GM11168 (cell line): ENCODE results near the gene ITGA7.

Experiments used
- in situ Hi-C: fragments of 300-500 bp; cut with MboI; formaldehyde crosslinking; loops from one replicate; pipeline ENCODE4 v1.12.0; 2022; ENCODE audit warnings: low sequenced_read_pairs; ENCODE audit not compliant: unreplicated experiment

Gene ITGA7

DNA sequence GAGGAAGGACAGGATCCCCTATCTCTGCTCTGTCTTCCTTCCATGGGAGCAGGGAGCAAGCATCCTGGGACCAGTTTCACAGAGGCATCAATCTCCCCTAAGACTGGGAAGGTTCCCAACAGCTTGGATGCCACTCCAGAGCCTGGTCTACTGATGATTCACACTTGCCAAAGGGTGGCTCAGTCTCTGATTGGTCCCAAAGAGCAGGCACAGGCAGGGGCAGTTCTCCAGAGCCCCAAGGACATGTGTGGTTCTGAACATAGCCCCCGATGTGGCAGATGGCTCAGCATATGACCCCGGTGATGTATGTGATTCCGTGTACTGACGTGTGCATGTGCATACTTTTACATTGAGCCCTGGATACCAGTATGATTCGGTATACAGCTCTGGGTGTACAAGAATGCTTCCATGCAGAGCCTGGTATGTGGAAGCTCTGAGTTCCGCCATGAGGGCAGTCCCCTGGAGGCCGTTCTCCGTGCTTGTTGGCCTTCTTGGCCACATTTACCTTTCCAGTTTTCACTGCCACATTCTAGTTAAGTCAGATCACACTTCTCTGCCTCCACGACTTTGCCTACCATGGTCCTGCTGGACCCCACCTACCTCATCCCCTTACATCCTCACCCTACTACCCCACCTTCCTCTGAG, 21.2 kb downstream of the ITGA7 start:
- in situ Hi-C loops: no loop called here

DNA sequence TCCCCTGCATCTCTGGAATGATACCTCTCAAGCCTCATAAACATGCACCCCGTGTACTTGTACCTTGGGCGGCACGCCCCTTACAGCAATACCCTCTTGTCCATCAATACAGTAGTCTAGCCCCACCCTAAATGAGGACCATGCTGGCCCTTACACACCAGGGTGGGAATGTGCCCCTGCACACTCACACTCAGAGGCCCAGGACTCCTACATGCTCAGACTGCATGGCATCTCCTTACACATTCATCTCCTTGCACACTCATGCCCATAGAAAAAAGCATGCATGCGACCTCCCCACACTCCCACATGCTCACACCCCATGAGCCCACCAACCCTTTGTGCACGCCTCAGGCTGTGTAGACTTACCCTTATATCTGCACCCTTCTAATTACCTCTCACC, 22.0 kb downstream of the ITGA7 start:
- in situ Hi-C loops: no loop called here

DNA sequence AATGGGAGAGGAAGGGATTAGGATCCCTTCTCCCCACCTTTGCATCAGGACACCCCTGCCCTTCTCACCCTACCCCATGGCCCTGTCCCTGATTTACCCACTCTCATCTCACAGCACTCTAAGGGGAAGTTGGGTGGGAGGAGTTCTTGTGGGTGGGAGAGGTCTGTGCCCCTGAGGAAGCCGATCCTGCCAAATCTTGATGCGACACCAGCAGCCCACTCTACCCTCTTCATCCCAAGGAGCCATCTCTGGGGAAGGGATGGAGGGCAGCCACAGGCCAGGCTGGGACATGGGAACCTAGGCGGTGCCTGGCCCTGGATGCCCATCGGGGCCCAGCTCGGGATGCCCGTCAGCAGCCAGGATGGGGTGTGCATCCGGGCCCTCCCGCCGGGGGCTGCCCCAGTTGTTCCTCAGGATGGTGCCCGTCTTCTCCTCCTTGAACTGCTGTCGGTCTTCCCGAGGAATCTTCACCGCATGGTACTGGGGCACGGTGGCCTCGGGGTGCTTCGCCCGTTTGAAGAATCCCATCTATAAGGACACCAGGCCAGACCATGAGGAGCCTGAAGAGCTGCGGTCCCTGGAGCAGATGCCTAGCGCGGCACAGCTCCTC, 22.8 kb downstream of the ITGA7 start:
- in situ Hi-C loops: no loop called here

DNA sequence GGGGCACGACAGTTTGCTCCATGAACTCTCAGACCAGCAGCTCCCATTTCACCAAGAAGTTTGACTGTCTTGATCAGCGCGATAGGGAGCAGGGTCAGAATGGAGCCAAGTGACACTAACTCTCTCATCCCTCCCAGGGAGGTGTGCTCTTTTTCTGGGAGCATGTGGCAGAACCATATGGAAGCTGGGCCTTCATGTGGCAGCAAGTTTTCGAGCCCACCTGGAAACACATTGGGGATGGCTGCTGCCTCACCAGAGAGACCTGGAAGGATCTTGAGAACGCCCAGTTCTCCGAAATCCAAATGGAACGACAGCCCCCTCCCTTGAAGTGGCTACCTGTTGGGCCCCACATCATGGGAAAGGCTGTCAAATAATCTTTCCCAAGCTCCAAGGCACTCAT, 24.0 kb downstream of the ITGA7 start:
- in situ Hi-C loops: no loop called here

DNA sequence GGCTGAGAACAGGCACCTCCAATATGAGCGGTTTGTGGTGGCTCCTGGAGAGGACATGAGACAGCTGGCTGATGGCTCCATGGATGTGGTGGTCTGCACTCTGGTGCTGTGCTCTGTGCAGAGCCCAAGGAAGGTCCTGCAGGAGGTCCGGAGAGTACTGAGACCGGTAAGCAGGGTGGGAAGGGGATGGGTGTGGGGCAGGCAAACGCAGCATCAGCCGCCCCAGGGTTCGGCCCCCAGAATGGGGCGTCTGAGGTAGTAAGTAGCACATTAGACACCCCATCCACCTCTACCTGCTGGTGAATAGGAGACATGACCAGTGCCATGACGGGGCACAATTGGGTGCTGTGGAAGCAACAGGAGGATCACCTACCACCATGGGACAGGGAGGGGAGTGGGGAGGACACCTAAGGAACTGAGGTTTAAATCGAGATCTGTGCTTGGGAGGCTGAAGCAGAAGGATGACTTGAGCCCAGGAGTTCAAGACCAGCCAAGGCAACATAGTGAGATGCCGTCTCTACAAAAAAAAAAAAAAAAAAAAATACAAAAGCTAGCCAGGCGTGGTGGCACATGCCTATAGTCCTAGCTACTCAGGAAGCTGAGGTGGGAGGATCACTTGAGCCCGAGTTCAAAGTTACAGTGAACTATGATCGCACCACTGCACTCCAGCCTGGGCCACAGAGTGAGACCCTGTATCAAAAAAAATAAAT, 25.5 kb downstream of the ITGA7 start:
- in situ Hi-C loops: no loop called here

DNA sequence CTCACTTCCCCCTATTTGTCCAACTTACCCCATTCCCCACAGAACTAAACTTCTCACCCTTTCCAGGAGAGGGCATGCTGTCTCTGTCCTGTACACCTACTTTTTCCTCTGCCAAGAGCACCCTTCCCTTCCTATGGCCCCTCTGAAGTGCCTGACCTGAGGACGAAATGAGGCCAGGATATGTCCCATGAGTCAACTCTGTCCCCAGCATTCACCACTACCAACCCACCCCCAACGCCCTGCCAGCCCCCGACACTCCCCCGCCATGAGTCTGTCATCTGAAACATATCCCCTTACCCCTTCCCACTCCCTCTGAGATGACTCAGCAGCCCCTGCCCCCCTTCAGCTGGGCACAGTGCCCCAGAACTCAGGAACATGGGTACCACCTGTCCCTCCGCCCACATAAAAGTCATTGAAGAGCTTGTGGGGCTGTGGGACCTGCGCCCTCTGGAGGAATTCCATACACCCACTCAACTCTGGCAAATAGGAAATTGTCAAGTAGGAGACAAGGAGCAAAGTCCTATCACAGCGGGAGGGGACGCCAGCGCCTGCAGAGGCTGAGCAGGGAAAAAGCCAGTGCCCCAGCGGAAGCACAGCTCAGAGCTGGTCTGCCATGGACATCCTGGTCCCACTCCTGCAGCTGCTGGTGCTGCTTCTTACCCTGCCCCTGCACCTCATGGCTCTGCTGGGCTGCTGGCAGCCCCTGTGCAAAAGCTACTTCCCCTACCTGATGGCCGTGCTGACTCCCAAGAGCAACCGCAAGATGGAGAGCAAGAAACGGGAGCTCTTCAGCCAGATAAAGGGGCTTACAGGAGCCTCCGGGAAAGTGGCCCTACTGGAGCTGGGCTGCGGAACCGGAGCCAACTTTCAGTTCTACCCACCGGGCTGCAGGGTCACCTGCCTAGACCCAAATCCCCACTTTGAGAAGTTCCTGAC, 26.3 kb downstream of the ITGA7 start:
- in situ Hi-C loops: no loop called here

DNA sequence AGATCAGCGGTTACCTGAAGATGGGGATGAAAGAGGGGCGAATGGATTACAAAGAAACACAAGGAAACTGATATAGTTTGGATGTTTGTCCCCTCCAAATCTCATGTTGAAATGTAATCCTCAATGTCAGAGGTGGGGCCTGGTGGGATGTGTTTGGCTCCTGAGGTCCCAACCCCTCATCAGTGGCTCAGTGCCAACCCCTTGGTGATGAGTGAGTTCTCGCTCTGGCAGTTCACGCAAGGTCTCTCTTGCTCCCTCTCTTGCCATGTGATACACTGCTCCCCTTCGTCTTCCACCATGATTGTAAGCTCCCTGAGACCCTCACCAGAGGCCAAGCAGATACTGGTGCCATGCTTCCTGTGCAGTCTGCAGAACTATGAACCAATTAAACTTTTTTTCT, 28.0 kb downstream of the ITGA7 start:
- in situ Hi-C loops: no loop called here

DNA sequence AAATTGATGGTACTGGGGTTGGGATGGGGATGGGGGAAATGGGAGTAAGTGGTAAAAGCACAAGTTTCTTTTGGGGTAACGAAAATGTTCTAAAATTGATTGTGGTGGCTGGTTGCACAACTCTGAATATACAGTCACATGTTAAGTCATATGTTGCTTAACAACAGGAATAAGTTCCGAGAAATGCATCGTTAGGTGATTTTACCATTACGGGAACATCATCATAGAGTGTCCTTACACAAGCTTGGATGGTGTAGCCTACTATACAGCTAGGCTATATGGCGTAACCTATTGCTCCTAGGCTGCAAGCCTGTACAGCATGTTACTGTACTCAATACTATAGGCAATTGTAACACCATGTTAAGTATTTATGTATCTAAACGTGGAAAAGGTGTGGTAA, 31.0 kb downstream of the ITGA7 start:
- in situ Hi-C loops: no loop called here

DNA sequence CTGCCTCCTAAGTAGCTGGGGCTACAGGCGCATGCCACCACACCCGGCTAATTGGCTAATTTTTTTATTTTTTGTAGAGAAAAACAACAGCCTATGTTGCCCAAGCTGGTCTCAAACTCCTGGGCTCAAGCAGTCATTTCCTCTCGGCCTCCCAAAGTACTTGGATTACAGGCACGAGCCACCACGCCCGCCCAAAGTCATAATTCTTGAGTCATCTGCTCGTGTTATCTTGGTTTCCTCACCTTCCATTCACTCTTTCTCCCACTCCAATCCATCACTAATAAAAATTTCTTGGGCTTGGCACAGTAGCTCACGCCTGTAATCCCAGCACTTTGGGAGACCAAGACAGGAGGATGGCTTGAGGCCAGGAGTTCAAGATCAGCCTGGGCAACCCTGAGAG, 32.0 kb downstream of the ITGA7 start:
- in situ Hi-C loops: no loop called here

DNA sequence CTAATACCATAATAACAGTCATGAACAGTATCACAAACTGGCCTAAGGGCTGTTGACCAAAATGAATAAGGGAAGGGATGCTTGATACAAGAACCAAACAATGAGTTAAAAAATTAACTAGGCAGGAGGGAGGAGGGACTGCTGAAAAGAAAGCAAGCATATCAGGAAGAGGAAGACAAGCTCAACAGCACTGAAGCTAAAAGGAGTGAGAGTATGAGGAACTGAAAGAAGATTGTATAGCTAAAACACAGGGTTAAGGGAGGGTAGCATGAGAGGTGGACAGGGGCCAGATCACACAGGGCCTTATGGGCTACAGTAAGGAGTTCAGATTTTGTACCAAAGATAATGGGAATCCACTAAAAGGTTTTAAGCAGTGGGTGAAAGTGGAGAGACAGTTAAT, 34.1 kb downstream of the ITGA7 start:
- in situ Hi-C loops: no loop called here

DNA sequence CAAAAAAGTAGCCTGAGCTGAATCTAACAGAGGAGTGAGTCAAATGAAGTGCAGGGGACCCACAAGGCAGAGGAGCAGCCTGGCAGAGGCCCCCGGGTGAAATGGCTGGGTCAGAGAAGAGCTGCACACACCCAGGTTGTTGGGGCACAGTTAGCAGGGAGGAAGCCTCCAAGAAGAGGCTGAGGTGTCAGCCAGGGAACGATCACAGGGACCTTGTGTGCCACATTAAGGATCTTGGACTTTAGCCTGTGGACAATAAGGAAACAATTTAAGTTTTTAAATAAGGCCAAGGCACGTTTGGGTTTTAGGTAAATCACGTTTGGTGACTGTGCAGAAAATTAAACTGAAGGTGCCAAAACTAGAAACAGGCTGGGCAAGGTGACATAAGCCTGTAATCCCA, 36.0 kb downstream of the ITGA7 start:
- in situ Hi-C loops: no loop called here

DNA sequence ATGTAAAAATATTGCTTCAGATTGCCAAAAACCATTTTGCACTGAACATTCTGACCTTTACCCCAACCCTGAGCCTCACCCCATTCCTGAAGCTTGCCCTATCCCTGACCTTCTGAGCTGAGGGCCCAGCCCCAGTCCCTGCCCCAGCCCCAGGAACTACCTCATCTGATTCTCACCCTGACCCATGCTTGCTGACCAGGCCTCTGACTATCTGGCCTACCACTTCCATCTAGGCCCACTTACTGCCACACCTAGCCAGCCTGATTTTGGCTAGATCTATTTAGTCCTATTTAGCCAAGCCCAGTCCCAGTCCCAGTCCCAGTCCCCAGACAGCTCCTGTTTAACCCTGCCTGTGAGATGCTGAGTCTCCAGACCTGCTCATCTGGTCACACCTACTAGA, 37.4 kb downstream of the ITGA7 start:
- in situ Hi-C loops: no loop called here

DNA sequence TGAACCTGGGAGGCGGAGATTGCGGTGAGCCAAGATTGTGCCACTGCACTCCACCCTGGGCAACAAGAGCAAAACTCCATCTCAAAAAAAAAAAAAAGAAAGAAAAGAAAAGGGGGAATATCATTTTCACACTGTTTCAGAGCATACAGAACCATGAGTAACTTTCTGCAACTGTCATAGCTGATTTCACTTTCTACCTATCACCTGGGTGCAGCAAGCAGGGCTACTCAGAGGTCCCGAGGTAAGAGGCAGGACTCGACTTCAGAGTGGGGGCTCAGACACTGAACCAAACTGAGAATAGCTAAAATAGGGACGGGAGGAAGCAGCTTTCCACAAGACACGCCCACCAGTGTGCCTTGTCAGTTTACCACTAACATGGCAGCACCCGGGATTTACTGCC, 41.2 kb downstream of the ITGA7 start:
- in situ Hi-C loops: no loop called here

DNA sequence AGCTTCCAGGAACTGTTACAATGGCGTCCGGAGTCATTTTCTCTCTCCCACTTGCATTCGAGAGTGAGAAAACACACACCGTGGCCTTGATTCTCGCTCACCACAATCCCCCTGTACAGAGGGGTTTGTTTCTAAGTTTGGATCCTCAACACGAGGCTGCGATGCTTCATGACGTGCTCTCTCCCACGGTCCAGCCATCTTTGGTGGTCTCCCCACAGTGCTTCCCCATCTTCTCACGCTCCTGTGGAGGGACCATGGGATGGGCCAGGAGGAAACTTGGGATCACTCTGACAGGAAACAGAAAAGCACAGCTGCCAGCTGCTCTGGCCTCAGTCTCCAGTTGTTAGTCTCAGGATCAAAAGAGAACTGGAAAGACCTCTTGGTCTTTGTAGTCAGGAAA, 42.9 kb downstream of the ITGA7 start:
- in situ Hi-C loops: no loop called here

DNA sequence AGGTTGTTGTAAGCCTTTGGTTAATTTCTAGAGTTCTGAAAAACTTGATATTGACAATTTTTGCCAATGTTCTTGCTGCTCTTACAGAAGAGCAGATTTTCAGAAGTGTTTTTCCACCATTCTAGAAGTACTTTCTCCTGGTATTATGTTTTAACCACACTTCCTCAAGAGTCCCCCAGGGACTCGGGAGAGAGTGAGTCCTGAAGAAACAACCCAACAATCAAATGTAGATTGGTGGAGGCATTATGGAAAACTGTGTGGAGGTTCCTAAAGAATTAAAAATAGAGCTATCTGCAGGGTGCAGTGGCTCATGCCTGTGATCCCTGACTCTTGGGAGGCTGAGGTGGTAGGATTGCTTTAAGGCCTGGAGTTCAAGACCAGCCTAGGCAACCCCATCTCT, 44.3 kb downstream of the ITGA7 start:
- in situ Hi-C loops: no loop called here

DNA sequence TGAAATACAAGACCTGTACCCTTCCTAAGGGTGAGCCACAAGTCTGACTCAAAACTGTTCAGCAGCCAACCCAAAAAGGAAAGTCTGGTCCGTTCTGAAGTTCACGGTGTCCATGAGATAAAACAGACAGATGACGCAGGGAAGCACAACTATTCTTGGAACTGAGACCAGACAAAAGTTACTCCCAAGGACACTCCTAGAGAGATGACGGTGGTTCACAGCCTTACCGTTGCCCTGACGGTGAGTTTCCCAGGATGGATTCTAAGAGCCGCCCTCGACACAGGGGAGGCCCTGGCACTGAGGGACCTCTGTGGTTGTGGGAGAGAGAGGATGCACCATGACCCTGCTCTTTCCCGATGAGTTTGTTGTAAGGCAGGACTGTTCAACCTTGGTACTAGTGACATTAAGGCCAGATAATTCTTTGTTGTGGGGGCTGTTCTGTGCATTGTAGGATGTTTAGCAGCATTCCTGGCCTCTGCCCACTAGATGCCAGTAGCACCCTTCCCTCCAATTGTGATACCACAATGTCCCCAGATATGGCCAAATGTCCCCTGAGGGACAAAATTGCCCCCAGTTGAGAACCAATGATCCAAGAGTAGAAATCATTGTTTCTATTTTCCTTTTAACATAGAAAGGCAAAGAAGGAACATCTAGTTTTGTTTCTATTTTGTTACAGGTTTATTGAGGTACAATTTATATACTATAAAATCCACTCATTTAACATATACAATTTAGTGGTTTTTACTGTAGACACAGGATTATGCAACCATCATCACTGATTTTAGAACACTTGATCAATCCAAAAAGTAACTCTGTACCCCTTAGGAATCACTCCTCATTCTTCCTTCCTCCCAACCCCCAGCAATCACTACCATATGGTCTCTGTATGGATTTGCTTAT, 48.0 kb downstream of the ITGA7 start:
- in situ Hi-C loops: no loop called here

DNA sequence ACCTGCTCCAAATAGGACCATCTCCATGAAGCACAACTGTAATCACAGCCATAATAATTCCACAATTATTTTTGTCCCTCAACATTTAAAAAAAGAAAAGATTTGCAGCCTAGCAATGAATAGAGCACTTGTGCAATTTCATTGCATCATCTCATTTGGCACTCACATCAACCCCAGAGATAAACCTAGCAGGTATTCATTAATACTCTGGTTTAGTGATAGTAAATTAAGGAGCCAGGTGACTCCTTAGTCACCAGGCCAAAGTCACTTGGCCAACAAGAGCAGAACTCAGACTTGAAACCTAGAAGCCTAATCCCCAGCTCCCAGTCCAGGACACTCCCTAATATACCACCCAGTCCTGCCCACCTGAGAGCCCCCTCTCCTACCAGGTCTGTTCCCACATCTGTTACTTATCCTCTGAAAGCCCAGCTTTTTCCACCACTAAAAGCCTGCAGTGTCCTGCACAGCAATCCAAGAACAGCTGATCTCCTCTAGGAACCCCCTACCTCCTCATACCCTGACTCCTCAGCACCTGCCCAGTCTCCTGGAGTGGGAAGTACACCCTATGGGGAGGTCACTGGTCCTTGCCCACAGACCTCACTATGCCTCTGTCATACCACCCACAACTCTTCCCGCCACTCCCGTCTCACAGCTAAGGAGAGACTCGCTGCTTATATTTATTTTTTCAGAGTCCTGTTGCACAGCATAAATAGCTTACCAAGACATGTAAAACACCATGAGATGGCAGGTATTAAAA, 48.9 kb downstream of the ITGA7 start:
- in situ Hi-C loops: no loop called here

DNA sequence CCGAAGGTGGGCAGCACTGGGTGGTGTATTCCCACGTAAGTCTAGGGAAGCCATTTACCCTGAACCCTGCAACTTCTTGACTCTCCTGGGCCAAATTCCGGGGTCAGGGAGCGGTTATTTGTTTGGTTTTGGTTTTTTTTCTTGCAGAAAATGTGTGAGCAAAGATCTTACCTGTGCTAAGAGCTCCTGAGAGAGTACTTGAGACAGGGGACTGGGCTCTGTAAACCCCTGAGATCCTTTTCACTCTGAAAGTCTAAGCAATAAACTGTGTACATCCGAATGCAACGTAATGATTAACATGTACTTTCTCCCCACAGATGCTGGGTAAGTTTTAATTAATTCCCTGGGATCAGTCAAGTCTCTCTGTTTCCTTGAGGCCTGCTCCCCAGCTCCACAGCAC, 49.5 kb downstream of the ITGA7 start:
- in situ Hi-C loops: no loop called here

DNA sequence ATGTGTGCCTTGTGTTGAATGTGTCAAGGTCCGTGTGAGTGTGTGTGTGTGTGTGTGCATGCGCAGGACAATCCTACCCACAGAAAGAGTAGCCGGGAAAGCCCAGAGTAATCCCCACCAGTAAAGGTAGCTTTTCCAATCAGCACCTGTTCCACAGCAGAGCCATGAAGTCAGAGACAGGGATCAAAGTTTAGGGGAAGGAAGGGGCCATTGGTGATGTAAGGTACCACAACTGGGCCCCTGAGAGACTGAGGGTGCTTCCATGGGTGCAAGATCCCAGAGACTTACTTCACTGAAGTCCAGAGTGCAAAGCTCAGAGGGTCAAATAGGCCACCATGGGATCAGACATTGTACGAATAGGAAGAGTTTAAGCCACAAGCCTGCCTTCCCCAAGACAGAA, 50.5 kb downstream of the ITGA7 start:
- in situ Hi-C loops: no loop called here
